Islet of Langerhans (tissue), 1 donor: ENCODE measurements around the gene ZDHHC11.
"Not testable (repeated sequence)": the region's sequence is repeated elsewhere in the genome, so short reads cannot be mapped to it uniquely, and the experiment has no call there.

Experiments used
- FAIRE-seq: peaks from one replicate; lab custom pipeline; 2011; peaks lifted over from hg19 to GRCh38; lab: Jason Lieb, UNC

ZDHHC11 gene

DNA sequence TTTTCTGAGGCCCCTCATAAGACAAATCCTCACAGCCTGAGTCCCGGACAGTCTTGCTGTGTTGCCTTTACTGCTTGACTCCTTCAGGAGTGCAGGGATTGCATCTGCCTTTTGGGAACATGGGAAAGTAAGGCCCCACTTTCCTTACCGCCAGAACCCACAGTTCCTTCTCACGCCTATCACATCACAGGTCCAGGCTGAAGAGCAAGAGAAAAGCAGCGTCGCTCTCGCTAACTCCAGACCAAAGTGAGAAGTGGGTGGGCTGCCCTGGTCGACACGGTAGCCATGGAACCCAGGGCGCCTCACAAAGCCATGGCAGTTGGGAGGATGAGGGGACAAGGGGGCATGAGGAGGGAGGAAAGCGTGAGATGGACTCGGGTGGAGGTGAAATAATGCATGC, 7.9 kb upstream of the ZDHHC11 start:
- no peak for FAIRE-seq

- no peak for FAIRE-seq
Observed at GRCh38 chr5:856531-857425, 6.0 kb upstream of the ZDHHC11 start.

GRCh38 chr5:855771-856530, 5.2 kb upstream of the ZDHHC11 start:
- no peak for FAIRE-seq

GRCh38 chr5:854966-855743, 4.4 kb upstream of the ZDHHC11 start:
- FAIRE-seq: no peak

DNA sequence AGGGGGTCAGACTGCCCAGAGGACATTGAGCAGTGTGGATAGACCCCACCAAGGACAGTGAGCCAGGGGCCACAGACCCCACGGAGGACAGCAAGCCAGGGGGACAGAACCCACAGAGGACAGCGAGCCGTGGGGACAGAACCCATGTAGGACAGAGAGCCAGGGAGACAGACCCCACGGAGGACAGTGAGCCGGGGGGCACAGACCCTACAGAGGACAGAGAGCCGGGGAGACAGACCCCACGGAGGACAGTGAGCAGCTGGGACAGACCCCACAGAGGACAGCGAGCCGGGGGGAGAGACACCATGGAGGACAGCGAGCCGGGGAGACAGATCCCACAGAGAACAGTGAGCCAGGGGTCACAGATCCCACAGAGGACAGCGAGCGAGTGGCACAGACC, 3.4 kb upstream of the ZDHHC11 start:
- no peak for FAIRE-seq

GRCh38 chr5:853416-854090, 2.8 kb upstream of the ZDHHC11 start:
- not testable (repeated sequence) for FAIRE-seq

- no peak for FAIRE-seq
Observed at GRCh38 chr5:852431-853401, 1.9 kb upstream of the ZDHHC11 start.

- FAIRE-seq: no peak
Observed at GRCh38 chr5:852018-852417, 1.2 kb upstream of the ZDHHC11 start.

DNA sequence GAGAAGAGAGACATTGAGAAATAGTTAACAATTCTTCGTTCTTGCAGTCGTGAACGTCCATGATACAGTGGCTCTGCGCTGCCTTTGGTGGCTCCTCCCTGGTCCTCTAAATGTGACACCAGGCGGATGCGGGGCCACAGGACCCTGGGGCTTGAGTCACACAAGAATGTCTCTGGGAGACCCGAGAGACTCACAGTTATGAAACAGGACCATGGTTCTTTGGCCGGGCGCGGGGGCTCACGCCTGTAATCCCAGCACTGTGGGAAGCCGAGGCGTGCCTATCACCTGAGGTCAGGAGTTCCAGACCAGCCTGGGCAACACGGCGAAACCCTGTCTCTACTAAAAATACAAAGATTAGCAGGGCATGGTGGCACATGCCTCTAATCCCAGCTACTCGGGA, 767 bp upstream of the ZDHHC11 start:
- FAIRE-seq: no peak

DNA sequence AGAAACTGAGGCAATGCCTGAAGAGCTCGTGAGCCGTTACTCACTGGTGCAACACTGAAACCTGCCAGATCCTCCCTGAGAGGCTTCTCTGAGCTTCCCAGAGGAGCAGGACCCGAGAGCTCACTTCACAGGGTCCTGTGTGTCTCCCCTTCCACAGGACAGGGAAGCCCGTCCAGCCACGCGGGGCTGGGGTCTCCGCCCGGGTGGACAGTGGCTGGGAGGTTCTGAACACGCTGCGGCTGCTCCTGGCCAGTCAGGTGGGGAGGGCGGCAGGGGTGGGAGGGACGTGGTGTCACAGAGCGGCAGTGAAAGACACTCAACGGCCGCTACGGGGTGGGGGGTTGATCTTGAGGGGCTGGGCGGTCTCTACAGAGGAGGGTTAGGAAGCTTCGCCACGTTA, 290 bp upstream of the ZDHHC11 start:
- FAIRE-seq: no peak

DNA sequence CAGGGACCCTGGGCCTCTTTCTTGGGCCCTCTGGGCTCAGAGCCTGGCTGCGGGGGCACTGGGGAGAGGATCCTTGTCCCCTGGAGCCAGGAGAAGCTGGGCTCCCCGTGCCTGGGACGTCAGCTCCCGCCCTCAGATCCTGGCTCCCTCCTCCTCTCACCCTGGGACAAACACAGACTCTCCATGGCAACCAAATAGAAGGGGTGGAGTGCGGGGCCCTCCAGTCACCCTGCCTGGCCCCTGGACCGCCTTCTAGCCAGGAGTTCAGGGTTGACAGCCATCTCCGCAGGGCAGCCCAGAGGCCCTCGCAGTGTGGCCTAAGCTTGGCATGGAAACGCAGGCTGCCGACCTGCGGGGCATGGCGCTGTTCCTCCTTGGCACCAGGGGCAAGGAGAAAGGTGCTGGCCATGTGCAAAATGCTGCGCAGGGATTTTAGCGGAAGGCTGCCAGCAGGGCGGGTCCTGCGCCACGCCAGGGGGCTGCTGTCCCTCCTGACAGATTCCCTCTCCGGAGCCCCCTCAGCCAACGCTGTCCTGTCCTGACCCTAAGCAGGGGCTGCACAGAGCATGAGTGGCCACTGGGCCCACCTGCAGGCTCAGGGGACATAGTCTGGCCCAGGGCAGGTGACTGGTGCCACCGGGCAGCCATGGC, 1.0 kb downstream of the ZDHHC11 start:
- no peak for FAIRE-seq

- no peak for FAIRE-seq
Observed at GRCh38 chr5:848671-849111, 2.1 kb downstream of the ZDHHC11 start.

- not testable (repeated sequence) for FAIRE-seq
Observed at GRCh38 chr5:847736-848135, 3.0 kb downstream of the ZDHHC11 start.

DNA sequence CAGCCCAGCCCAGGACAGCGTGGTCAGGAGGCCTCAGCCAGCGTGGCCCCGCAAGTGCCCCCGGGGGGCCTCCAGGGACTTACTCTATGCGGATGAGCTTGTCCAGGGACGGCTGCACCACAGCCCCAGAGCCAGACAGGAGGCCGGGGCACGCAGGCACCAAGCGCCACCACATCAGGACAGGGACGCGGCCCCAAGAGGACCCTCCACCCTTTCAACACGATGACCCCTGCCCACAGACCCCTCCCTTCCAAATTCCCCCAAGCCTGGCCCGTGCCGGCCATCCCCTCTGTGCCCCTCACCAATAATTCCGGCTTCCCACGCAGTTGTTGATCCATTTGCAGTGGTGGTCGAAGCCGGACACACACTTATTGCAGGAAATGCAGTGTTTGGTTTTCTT, 3.6 kb downstream of the ZDHHC11 start:
- not testable (repeated sequence) for FAIRE-seq

- FAIRE-seq: not testable (repeated sequence)
Observed at GRCh38 chr5:846602-847091, 4.1 kb downstream of the ZDHHC11 start.

GRCh38 chr5:845676-846601, 4.8 kb downstream of the ZDHHC11 start:
- not testable (repeated sequence) for FAIRE-seq

DNA sequence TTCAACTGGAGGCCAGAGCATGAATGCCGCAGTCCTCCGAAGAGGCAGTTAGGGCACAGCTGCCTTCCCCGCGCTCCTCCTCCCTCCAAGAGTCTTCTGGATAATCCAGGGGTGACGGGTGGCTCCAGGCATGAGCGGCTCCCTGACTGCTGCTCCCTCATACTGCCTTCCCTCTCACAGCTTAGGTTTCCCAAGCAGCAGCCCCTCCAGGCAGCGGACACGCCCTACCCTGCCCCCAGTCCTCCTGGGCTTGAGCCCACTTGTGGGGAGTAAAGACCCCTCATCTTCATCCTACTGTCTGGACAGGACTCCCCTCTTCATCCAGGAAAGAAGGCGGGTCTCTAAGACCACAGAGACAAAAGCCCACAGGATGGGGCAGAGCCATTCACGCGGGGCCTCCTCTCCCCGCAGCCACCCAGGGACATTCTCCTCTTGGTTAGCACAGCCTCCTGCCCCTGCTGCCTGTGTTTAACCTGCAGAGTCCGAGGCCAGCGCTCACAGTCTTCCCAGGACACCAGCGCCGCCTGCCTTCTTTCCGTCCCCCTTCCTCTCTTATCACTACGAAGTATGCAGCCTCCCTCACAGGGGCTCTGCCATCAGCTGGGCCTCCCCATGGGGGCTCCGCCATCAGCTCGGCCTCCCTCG, 5.6 kb downstream of the ZDHHC11 start:
- not testable (repeated sequence) for FAIRE-seq

DNA sequence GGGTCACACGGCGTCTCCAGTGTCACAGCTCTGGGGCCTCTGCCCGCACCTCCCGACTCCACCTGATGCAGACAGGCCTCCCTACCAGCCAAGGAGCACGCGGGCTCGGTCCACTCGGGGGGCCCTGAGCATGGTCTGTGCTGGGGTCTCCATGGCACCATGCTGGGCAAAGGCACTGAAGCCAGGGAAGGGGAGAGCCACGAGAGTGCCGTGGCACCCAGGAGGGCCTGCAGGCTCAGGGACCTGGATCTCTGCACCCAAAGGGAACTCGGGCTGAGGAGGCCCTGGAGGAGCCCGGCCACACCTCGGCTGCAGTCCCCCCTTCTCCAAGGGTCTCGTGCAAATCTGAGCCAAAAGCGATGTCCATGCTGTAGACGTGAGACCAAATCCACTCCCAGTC, 6.4 kb downstream of the ZDHHC11 start:
- FAIRE-seq: not testable (repeated sequence)
